Erythroblast (primary cell): ENCODE measurements around the gene MTFR2.

Source experiments
- GATA1 ChIP-seq: IDR thresholded peaks from 2 replicates; pipeline ENCODE4 v1.6.1; 2011; ENCODE audit warnings: low read depth, mild to moderate bottlenecking, control low read depth, low read length, moderate library complexity
- POLR2A ChIP-seq: IDR thresholded peaks from 2 replicates; pipeline ENCODE4 v1.6.1; 2011; ENCODE audit warnings: mild to moderate bottlenecking, low read length

- TF ChIP-seq POLR2A (no peak), GATA1 (no peak)
These were observed 21.3 kb downstream of the MTFR2 start for GRCh38 chr6:136228814-136229213.
